NCI-H1048 (cell line): ENCODE results near the gene GRIN2D.

Source experiments
- DNase-seq: peaks from one replicate; lab custom pipeline; 2025; lab: John Stamatoyannopoulos, UW

The GRIN2D gene

DNA sequence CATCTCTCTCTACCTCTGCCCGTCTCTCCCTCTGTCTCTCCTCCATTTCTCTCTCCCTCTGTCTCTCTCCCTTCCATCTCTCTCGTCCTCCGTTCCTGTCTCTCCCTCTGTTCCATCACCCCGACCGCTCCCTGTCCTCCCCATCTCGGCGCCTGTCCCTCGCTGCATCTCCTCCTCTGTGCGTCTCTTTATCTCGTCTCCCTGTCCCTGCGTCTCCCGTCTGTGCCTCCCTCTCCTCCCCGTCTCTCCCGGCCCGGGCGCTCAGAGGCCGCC lies 4.6 kb downstream of the GRIN2D start:
- no peak for DNase-seq

GRCh38 chr19:48398375-48399235 lies 5.1 kb downstream of the GRIN2D start:
- peak; percentile 75 for DNase-seq

- no peak for DNase-seq
Observed at GRCh38 chr19:48400018-48400742, 6.7 kb downstream of the GRIN2D start.

DNA sequence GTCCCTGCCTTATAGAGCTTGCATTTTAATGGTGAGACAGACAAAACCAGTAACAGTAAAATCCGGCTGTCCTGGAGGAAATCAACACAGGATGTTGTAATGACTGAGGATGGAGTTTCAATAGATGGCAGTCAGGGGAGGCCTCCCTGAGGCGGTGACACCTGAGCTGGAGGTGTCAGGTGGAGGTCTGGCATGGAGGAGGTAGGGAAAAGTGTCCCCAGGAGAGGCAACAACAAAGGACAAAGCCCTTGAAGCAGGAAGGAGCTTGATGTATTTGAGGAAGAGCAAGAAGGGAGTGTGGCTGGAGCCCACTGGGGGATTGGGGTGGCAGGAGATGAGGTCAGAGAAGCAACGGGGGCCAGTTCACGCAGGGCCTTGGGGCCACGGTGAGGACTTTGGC lies 7.8 kb downstream of the GRIN2D start:
- DNase-seq, result no peak

DNA sequence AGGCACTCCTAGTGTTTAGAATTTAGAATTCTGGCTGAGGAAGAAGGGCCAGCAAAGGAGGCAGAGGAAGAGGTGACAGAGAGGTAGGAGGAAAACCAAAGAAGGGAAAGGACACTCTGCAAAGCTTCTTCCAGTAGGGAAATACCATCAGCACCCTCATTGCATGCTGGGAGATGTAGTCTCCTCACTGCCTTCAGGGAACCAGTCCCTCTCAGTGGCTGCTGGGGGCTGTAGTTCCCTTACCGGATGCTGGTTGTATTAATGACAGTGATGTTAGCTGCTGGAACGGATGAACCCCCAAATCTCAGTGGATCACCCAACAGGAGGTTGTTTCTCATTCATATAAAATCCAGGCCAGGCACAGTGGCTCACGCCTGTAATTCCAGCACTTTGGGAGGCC lies 10.1 kb downstream of the GRIN2D start:
- no peak for DNase-seq

GRCh38 chr19:48405010-48405659 lies 11.7 kb downstream of the GRIN2D start:
- DNase-seq, result no peak

- no peak for DNase-seq
Observed at GRCh38 chr19:48405850-48406249, 12.4 kb downstream of the GRIN2D start.

GRCh38 chr19:48413879-48414587 lies 20.6 kb downstream of the GRIN2D start:
- DNase-seq, result no peak

DNA sequence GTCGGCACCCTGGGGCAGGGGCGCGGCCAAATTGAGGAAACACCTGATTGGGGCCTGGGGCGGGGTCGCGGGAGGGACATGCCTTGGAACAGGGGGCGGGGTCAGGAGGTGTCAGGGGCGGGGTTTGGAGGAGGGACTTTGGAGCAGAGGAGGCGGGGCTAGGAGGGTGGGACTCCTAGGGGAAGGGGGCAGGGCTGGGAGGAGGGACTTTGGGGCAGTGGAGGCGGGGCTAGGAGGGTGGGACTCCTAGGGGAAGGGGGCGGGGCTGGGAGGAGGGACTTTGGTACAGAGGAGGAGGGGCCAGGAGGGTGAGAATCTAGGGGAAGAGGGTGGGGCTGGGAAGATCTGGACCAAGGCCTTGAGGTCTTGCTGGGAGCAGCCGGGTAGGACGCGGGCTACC lies 21.9 kb downstream of the GRIN2D start:
- DNase-seq, result no peak

DNA sequence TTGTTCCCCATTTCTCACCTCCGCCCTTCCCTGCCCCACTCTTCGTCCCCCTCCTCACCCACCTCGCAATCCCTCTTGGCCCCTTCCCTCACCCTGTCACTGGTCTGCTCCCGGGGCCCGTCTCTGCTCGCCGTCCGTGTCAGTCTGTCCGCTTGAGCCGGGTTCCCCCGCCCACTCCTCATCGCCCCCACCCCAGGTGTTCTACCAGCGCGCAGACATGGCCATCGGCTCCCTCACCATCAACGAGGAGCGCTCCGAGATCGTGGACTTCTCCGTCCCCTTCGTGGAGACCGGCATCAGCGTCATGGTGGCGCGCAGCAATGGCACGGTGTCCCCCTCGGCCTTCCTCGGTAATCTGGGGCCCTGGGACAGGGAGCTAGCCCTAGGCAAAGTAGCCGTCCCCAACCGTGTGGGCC lies 22.3 kb downstream of the GRIN2D start:
- DNase-seq, result no peak

GRCh38 chr19:48417421-48417820 lies 24.0 kb downstream of the GRIN2D start:
- no peak for DNase-seq

- no peak for DNase-seq
Observed at GRCh38 chr19:48418317-48419064, 25.0 kb downstream of the GRIN2D start.

- no peak for DNase-seq
Observed at GRCh38 chr19:48419158-48419920, 25.9 kb downstream of the GRIN2D start.

DNA sequence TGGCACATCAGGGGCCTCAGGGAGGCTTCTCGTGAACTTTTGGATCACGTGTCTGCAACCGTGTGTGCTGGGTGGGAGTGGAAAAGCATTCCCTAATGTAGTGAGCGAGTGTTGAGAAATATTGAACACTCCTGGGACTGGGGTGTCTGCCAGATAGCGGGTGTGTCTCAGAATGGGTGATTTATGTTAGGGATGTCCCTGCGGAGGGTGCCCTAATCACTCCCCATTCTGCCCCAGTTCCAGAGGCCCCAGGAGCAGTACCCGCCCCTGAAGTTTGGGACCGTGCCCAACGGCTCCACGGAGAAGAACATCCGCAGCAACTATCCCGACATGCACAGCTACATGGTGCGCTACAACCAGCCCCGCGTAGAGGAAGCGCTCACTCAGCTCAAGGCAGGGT lies 28.1 kb downstream of the GRIN2D start:
- DNase-seq, result no peak

DNA sequence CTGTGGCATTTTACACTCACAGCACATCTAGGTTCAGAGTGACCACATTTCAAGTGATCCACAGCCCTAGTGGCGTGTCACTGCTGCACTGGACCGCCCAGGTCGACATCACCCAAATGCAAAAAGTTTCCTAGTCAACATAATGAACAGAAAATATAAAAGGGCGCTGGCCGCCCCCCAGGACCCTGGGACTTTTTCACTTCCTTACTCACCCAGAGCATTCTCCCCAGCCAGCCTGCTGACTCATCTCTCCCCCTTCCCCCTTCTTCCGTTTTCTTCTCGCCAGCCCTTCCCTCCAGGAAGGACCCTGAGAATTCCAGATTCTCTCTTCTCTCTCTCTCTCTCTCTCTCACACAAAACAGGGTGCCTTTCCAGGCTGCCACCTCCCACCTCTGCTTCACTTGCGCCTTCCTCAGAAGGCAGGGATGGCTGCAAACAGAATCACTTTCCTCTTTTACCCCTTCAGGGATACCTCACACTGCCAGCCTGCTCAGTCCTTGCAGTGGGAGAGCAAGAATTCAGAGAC lies 31.3 kb downstream of the GRIN2D start:
- no peak for DNase-seq

DNA sequence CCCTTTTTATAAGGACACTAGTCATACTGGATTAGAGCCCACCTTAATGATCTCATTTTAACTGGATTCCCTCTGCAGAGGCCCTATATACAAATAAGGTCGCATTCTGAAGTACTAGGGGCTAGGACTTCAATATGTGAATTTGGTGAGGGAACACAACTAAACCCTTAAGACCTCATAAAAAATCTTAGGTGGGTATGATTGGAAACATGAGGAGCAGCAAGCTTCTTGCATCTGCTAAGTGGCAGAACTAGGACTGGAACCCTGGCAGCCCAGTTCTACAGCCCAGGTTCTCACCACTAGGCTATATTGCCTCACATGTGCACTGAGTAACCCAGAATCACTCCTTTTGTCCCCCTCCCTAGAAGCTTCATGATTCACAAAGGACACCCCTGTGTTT lies 35.2 kb downstream of the GRIN2D start:
- DNase-seq, result no peak

- DNase-seq, result no peak
Observed at GRCh38 chr19:48433337-48433736, 39.9 kb downstream of the GRIN2D start.

DNA sequence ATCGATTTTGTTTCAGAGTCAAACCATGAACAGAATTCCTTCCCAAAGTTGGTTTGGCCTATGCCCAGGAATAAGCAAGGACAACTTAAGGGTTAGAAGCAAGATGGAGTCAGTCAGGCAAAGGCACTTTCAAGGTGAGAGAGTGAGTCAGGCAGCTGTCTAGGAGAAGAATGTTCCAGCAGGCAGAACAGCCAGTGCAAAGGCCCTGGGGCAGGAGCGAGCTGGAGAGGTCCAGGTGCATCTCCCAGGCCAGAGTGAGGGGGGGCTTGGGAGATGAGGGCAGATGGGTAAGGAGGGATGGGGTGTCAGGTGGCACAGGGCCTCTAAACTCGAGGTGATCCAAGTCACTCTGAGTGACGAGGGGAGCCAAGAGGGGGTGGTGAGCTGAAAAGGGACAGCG lies 43.1 kb downstream of the GRIN2D start:
- DNase-seq, result no peak

DNA sequence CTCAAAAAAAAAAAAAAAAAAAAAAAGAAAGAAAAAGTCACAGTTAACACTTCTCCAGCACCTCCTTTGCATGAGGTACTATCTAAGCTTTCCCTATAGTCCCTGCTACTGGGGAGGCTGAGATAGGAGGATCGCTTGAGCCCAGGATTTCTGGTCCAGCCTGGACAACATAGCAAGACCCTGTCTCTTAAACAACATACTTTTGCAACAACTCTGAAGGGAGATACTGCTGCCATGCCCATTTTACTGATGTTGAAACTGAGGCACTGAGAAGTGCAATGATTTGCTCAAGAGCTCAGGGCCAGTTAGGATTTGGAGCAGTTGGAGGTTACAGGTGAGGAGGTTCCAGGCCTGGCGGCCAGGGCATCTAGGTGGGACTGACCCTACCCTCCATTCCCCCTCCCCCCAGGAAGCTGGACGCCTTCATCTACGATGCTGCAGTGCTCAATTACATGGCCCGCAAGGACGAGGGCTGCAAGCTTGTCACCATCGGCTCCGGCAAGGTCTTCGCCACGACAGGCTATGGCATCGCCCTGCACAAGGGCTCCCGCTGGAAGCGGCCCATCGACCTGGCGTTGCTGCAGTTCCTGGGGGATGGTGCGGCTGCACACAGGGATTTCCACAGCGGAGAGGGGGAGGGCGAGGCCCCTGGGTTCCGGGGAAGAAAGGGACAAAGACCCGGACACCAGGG lies 48.0 kb downstream of the GRIN2D start:
- DNase-seq, result no peak
